Central memory CD8-positive, alpha-beta T cell (primary cell): Measurements from ENCODE around the gene DUSP16.

Experiments used
- ATAC-seq: fragments of 150-1000 bp; cut with Tn5 transposase; replicated peaks from 2 replicates; pipeline ENCODE4 v1.10.0; 2022; ENCODE audit warnings: mild to moderate bottlenecking, moderate FRiP score, moderate number of reproducible peaks; ENCODE audit not compliant: poor library complexity, severe bottlenecking; ENCODE audit errors: extremely low read depth
- DNase-seq, 2 donors: peaks; one replicate each; pipeline ENCODE4 v3.0.0; 2021; ENCODE audit warnings: low spot score in 2 of 2
- H3K27ac Mint-ChIP-seq: one replicate; pipeline ENCODE4 v1.8.0; 2022; ENCODE audit warnings: low read depth, mild to moderate bottlenecking, moderate library complexity, mixed read lengths
- H3K27me3 Mint-ChIP-seq: one replicate; pipeline ENCODE4 v1.8.0; 2022; ENCODE audit warnings: mixed read lengths
- H3K36me3 Mint-ChIP-seq: one replicate; pipeline ENCODE4 v1.8.0; 2022; ENCODE audit warnings: mild to moderate bottlenecking, moderate library complexity, mixed read lengths; ENCODE audit not compliant: insufficient read depth
- H3K4me1 Mint-ChIP-seq: one replicate; pipeline ENCODE4 v1.8.0; 2022; ENCODE audit warnings: mixed read lengths
- H3K4me3 Mint-ChIP-seq: one replicate; pipeline ENCODE4 v1.8.0; 2022; ENCODE audit warnings: mild to moderate bottlenecking, moderate library complexity, mixed read lengths
- H3K9me3 Mint-ChIP-seq: one replicate; pipeline ENCODE4 v1.8.0; 2022; ENCODE audit warnings: mixed read lengths

DUSP16 gene

GRCh38 chr12:12425001-12425400, 137.7 kb downstream of the DUSP16 start:
- peaks cover 6% of the 10 kb centered on the region for H3K36me3 Mint-ChIP-seq
- ATAC-seq, result no peak
- H3K27me3 Mint-ChIP-seq, result no peaks in the 10 kb centered on the region
- H3K27ac Mint-ChIP-seq, result peak overlapping the region; percentile 2
- no peak overlapping the region for H3K4me3 Mint-ChIP-seq
- DNase-seq, result no peak
- peaks cover 54% of the 10 kb centered on the region for H3K4me1 Mint-ChIP-seq
- peaks cover 6% of the 10 kb centered on the region for H3K9me3 Mint-ChIP-seq
